Neural progenitor cell (in vitro differentiated cells): ENCODE data around the gene CACNB1. TPM values are rescaled to one million over a fixed set of nuclear protein-coding genes. Genes with fewer than 3 reads are reported as not detected.
A peak's percentile ranks its signal among the peaks of the same experiment; 100 is the strongest.

Source experiments
- DNase-seq: peaks from one replicate; pipeline ENCODE4 v3.0.0-alpha.2; 2016; ENCODE audit warnings: low spot score
- H2AFZ ChIP-seq: fragments of 200-600 bp; sonication (generic); replicated peaks from 2 replicates; pipeline ENCODE4 v1.6.1; 2016; ENCODE audit warnings: antibody characterized with exemption
- H3F3A ChIP-seq: fragments of 200-600 bp; sonication (generic); 2 replicates; pipeline ENCODE4 v1.6.1; 2016; ENCODE audit warnings: antibody characterized with exemption, low read depth
- H3K27ac ChIP-seq: fragments of 200-600 bp; sonication (generic); 2 replicates; pipeline ENCODE4 v1.5.1; 2016; ENCODE audit warnings: mild to moderate bottlenecking
- H3K27me3 ChIP-seq: fragments of 200-600 bp; sonication (generic); 2 replicates; pipeline ENCODE4 v1.6.1; 2016; ENCODE audit warnings: mild to moderate bottlenecking, moderate library complexity
- H3K36me3 ChIP-seq: fragments of 200-600 bp; sonication (generic); 2 replicates; pipeline ENCODE4 v1.5.1; 2016
- H3K4me1 ChIP-seq: fragments of 200-600 bp; sonication (generic); 2 replicates; pipeline ENCODE4 v1.6.1; 2016; ENCODE audit warnings: mixed run types
- H3K4me2 ChIP-seq: fragments of 200-600 bp; sonication (generic); 2 replicates; pipeline ENCODE4 v1.6.1; 2016
- H3K4me3 ChIP-seq: fragments of 200-600 bp; sonication (generic); 2 replicates; pipeline ENCODE4 v1.5.1; 2016
- H3K79me2 ChIP-seq: fragments of 200-600 bp; sonication (generic); 2 replicates; pipeline ENCODE4 v1.6.1; 2016; ENCODE audit warnings: low read depth
- H3K9ac ChIP-seq: fragments of 200-600 bp; sonication (generic); 2 replicates; pipeline ENCODE4 v1.6.1; 2016
- H3K9me3 ChIP-seq: fragments of 200-600 bp; sonication (generic); 2 replicates; pipeline ENCODE4 v1.5.1; 2016; ENCODE audit warnings: low read depth
- H4K20me1 ChIP-seq: fragments of 200-600 bp; sonication (generic); 2 replicates; pipeline ENCODE4 v1.6.1; 2016; ENCODE audit warnings: low read depth
- H3K27ac Mint-ChIP-seq: 3 replicates; pipeline ENCODE4 v1.8.0; 2021; ENCODE audit warnings: mixed read lengths
- H3K27me3 Mint-ChIP-seq: 2 replicates; pipeline ENCODE4 v1.8.0; 2022; ENCODE audit warnings: low read depth, mild to moderate bottlenecking, inconsistent platforms, moderate library complexity, mixed read lengths; ENCODE audit not compliant: insufficient read depth
- H3K36me3 Mint-ChIP-seq: 3 replicates; pipeline ENCODE4 v1.8.0; 2021; ENCODE audit warnings: mixed read lengths
- H3K4me1 Mint-ChIP-seq: 3 replicates; pipeline ENCODE4 v1.8.0; 2021; ENCODE audit warnings: mixed read lengths
- H3K4me3 Mint-ChIP-seq: 3 replicates; pipeline ENCODE4 v1.8.0; 2021; ENCODE audit warnings: mild to moderate bottlenecking, moderate library complexity, mixed read lengths
- H3K9me3 Mint-ChIP-seq: 3 replicates; pipeline ENCODE4 v1.8.0; 2020; ENCODE audit warnings: mixed read lengths
- CTCF ChIP-seq: fragments of 200-600 bp; sonication (generic); IDR thresholded peaks from 2 replicates; pipeline ENCODE4 v1.5.1; 2017; ENCODE audit warnings: antibody characterized with exemption, mild to moderate bottlenecking
- EZH2 ChIP-seq: fragments of 200-600 bp; sonication (generic); IDR thresholded peaks from 2 replicates; pipeline ENCODE4 v1.6.1; 2017; ENCODE audit warnings: antibody characterized with exemption, mild to moderate bottlenecking, moderate library complexity
- EZH2phosphoT487 ChIP-seq: fragments of 200-600 bp; sonication (generic); IDR thresholded peaks from 2 replicates; pipeline ENCODE4 v1.6.1; 2017; ENCODE audit warnings: antibody characterized with exemption
- total RNA-seq: library from RNA; depleted of rRNA; stranded (reverse); fragments of >200 nt; gene quantifications from 2 replicates; pipeline ENCODE4 v1.2.3, GENCODE V29; 2015; ENCODE audit warnings: low replicate concordance

Gene CACNB1
- total RNA-seq, 1 donor from 2014 or later = 6.3 TPM

DNA sequence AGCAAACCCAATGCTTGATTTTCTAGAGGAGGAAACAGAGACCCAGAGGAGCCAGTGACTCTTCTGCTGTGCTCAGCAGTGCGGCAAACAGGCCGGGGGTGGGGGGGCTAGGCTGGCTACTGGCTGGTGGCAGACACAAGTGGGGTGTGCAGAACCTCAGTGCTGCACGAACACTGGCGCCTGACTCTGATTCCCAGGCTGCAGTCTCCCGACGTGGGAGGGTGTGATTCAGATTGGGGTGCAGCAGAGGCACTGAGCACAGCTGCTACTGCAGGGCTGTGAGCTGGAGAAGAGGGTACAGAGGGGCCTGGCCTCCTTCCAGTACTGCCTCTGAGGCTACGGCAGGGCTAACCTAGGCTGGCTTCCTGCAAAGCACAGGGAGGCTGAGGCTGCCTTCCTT lies 10.7 kb upstream of the CACNB1 start:
- Mint-ChIP-seq H3K36me3 (peaks cover 8% of the 10 kb centered on the region), H3K4me1 (peaks cover 29% of the 10 kb centered on the region), H3K9me3 (no peaks in the 10 kb centered on the region), H3K27me3 (peaks cover 23% of the 10 kb centered on the region), H3K4me3 (no peak overlapping the region), H3K27ac (no peak overlapping the region)
- no peak overlapping the region for H3K9ac ChIP-seq
- no peak for TF ChIP-seq CTCF
- TF ChIP-seq EZH2 = no peak
- TF ChIP-seq EZH2phosphoT487 = no peak
- H3K4me1 ChIP-seq = peaks cover 28% of the 10 kb centered on the region
- H3K4me3 ChIP-seq = no peak overlapping the region
- H4K20me1 ChIP-seq = peaks cover 4% of the 10 kb centered on the region
- no peaks in the 10 kb centered on the region for H3K79me2 ChIP-seq
- peak overlapping the region; percentile 93 for H3K4me2 ChIP-seq
- no peaks in the 10 kb centered on the region for H3K36me3 ChIP-seq
- DNase-seq = no peak
- H3K27me3 ChIP-seq = peaks cover 26% of the 10 kb centered on the region
- no peak overlapping the region for H2AFZ ChIP-seq
- H3K9me3 ChIP-seq = no peaks in the 10 kb centered on the region
- H3K27ac ChIP-seq = no peak overlapping the region
- peaks cover 47% of the 10 kb centered on the region for H3F3A ChIP-seq

DNA sequence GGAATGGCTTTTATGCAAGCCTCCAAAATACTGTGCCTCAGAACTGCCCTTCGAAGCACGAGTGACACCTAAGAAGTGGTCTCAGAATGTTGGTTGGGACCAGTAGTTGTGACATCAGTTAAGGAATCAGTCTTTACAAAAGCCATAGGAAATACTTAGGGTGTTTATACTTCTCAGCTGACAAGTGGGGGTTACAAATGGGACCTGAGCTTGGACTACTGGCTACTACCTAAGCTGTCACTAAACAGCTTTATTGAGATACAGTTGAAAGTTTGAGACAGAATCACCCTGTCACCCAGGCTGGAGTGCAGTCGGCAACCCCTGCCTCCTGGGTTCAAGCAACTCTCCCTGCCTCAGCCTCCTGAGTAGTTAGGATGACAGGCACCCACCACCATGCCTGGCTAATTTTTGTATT lies 7.7 kb upstream of the CACNB1 start:
- H3K27ac ChIP-seq = no peak overlapping the region
- no peak for DNase-seq
- H3K9ac ChIP-seq = no peak overlapping the region
- H3K79me2 ChIP-seq = peaks cover 28% of the 10 kb centered on the region
- Mint-ChIP-seq H3K9me3 (no peaks in the 10 kb centered on the region), H3K4me1 (peaks cover 32% of the 10 kb centered on the region), H3K27me3 (peaks cover 23% of the 10 kb centered on the region), H3K36me3 (peaks cover 24% of the 10 kb centered on the region), H3K27ac (no peak overlapping the region), H3K4me3 (no peak overlapping the region)
- peaks cover 14% of the 10 kb centered on the region for H3K36me3 ChIP-seq
- peaks cover 74% of the 10 kb centered on the region for H3F3A ChIP-seq
- peaks cover 37% of the 10 kb centered on the region for H3K4me1 ChIP-seq
- H4K20me1 ChIP-seq = peaks cover 17% of the 10 kb centered on the region
- H3K4me3 ChIP-seq = no peak overlapping the region
- H2AFZ ChIP-seq = no peak overlapping the region
- H3K4me2 ChIP-seq = no peak overlapping the region
- TF ChIP-seq EZH2phosphoT487 (no peak), CTCF (no peak), EZH2 (no peak)
- H3K27me3 ChIP-seq = peaks cover 13% of the 10 kb centered on the region
- no peaks in the 10 kb centered on the region for H3K9me3 ChIP-seq

GRCh38 chr17:39204245-39204644 lies 6.8 kb upstream of the CACNB1 start:
- Mint-ChIP-seq H3K4me3 (no peak overlapping the region), H3K27ac (no peak overlapping the region), H3K4me1 (peaks cover 36% of the 10 kb centered on the region), H3K36me3 (peaks cover 24% of the 10 kb centered on the region), H3K27me3 (peaks cover 27% of the 10 kb centered on the region), H3K9me3 (no peaks in the 10 kb centered on the region)
- DNase-seq = no peak
- peaks cover 14% of the 10 kb centered on the region for H3K36me3 ChIP-seq
- peaks cover 29% of the 10 kb centered on the region for H3K79me2 ChIP-seq
- peaks cover 29% of the 10 kb centered on the region for H3K4me1 ChIP-seq
- H3K9ac ChIP-seq = no peak overlapping the region
- no peak overlapping the region for H3K4me2 ChIP-seq
- H2AFZ ChIP-seq = no peak overlapping the region
- H4K20me1 ChIP-seq = peaks cover 17% of the 10 kb centered on the region
- H3K27me3 ChIP-seq = peaks cover 4% of the 10 kb centered on the region
- H3F3A ChIP-seq = peaks cover 78% of the 10 kb centered on the region
- H3K4me3 ChIP-seq = no peak overlapping the region
- no peak overlapping the region for H3K27ac ChIP-seq
- TF ChIP-seq EZH2phosphoT487 (no peak), CTCF (no peak), EZH2 (no peak)
- no peaks in the 10 kb centered on the region for H3K9me3 ChIP-seq
